Loucy (cell line): ENCODE results near the gene APAF1.

ENCODE experiments used
- CTCF ChIP-seq: fragments of 200-600 bp; sonication (generic); conservative IDR thresholded peaks from 2 replicates; pipeline ENCODE4 v1.5.1; 2014; ENCODE audit warnings: mild to moderate bottlenecking, antibody characterized with exemption, low read length
- EZH2phosphoT487 ChIP-seq: fragments of 200-600 bp; IDR thresholded peaks from 2 replicates; pipeline ENCODE4 v1.6.1; 2018; ENCODE audit warnings: antibody characterized with exemption, mild to moderate bottlenecking, moderate library complexity, borderline replicate concordance

GRCh38 chr12:98684199-98684598 lies 39.1 kb downstream of the APAF1 start:
- TF ChIP-seq CTCF (no peak), EZH2phosphoT487 (no peak)
